MG63 (cell line): Measurements from ENCODE around the gene ERC2. TPM values are rescaled to one million over a fixed set of nuclear protein-coding genes. Genes with fewer than 3 reads are reported as not detected.
A peak's percentile ranks its signal among the peaks of the same experiment; 100 is the strongest.
"Not testable (repeated sequence)": the region's sequence is repeated elsewhere in the genome, so short reads cannot be mapped to it uniquely, and the experiment has no call there.

Source experiments
- DNase-seq: peaks from one replicate; pipeline ENCODE4 v3.0.0-alpha.2; 2020
- H3K27me3 ChIP-seq: fragments of 250-450 bp; sonication (Bioruptor Pico); 2 replicates; pipeline ENCODE4 v1.5.1; 2020; ENCODE audit warnings: mild to moderate bottlenecking, moderate library complexity
- H3K36me3 ChIP-seq: fragments of 250-450 bp; sonication (Bioruptor Pico); 2 replicates; pipeline ENCODE4 v1.5.1; 2020; ENCODE audit warnings: mild to moderate bottlenecking, moderate library complexity
- H3K4me3 ChIP-seq: fragments of 250-450 bp; sonication (Bioruptor Pico); 2 replicates; pipeline ENCODE4 v1.5.1; 2020; ENCODE audit warnings: mild to moderate bottlenecking, moderate library complexity
- H3K9me3 ChIP-seq: fragments of 250-450 bp; sonication (Bioruptor Pico); 2 replicates; pipeline ENCODE4 v1.5.1; 2020; ENCODE audit warnings: mild to moderate bottlenecking, moderate library complexity
- total RNA-seq: library from RNA; depleted of rRNA; stranded (reverse); fragments of >200 nt; shearing (Covaris generic); gene quantifications from 2 replicates; pipeline ENCODE4 v1.2.3, GENCODE V29; 2014; ENCODE audit warnings: low replicate concordance

Gene ERC2
- total RNA-seq, 1 experiment from 2014 or later, result not detected

DNA sequence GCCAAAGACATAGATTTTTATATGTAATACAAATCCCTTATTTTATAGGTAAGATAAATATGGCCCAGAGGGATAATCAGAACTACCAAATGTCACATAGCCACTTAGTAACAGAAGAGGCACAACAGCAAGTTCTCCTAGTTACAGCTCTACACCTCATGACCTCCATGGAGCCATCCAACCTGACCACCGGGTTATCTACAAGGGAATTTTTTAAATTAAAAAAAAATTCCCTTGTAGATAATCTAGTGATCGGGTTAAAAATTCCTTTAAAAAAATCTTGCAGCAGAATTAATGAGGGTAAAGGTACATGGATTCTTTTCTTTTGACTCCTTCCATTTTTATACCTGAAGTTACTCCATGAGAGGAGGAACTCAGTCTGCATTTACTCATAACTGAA is 615.9 kb downstream of the ERC2 start:
- H3K9me3 ChIP-seq, result no peaks in the 10 kb centered on the region
- H3K4me3 ChIP-seq, result no peak overlapping the region
- no peaks in the 10 kb centered on the region for H3K36me3 ChIP-seq
- DNase-seq, result no peak
- no peaks in the 10 kb centered on the region for H3K27me3 ChIP-seq

DNA sequence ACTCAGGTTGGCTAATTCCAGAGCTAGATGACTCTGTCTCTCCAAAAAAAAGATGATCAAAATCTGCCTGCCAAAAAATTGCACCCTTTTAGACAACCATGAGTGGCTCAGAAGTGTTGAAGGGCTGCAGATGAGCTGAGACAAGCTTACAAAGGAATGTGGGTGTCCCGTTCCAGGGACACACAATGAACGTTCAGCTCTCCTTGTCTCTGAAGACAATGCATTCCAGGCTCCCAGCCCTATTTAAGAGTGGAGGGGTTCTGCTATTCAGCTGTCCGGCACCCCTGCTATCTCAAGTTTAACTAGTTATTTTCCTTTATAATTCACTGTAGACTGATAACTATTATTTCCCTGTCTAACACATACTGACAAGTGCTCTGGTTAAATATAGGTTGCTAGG is 626.1 kb downstream of the ERC2 start:
- no peaks in the 10 kb centered on the region for H3K9me3 ChIP-seq
- DNase-seq, result no peak
- no peaks in the 10 kb centered on the region for H3K27me3 ChIP-seq
- H3K4me3 ChIP-seq, result no peak overlapping the region
- H3K36me3 ChIP-seq, result no peaks in the 10 kb centered on the region

DNA sequence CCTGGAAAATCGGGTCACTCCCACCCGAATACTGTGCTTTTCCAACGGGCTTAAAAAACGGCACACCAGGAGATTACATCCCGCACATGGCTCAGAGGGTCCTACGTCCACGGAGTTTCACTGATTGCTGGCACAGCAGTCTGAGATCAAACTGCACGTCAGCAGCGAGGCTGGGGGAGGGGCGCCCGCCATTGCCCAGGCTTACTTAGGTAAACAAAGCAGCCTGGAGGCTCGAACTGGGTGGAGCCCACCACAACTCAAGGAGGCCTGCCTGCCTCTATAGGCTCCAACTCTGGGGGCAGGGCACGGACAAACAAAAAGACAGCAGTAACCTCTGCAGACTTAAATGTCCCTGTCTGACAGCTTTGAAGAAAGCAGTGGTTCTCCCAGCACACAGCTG is 636.4 kb downstream of the ERC2 start:
- H3K36me3 ChIP-seq, H3K27me3 ChIP-seq, DNase-seq, H3K4me3 ChIP-seq, H3K9me3 ChIP-seq: not testable (repeated sequence)

- DNase-seq, result peak; percentile 42
- Histone ChIP-seq H3K4me3 (no peak overlapping the region), H3K36me3 (no peaks in the 10 kb centered on the region), H3K27me3 (no peaks in the 10 kb centered on the region), H3K9me3 (no peaks in the 10 kb centered on the region)
These were observed 639.6 kb downstream of the ERC2 start for GRCh38 chr3:55828712-55829111.

- Histone ChIP-seq H3K9me3 (no peaks in the 10 kb centered on the region), H3K36me3 (no peaks in the 10 kb centered on the region), H3K27me3 (no peaks in the 10 kb centered on the region), H3K4me3 (no peak overlapping the region)
- DNase-seq, result no peak
These were observed 640.5 kb downstream of the ERC2 start for GRCh38 chr3:55827786-55828185.

- no peak for DNase-seq
These were observed 641.4 kb downstream of the ERC2 start for GRCh38 chr3:55826731-55827496.

DNA sequence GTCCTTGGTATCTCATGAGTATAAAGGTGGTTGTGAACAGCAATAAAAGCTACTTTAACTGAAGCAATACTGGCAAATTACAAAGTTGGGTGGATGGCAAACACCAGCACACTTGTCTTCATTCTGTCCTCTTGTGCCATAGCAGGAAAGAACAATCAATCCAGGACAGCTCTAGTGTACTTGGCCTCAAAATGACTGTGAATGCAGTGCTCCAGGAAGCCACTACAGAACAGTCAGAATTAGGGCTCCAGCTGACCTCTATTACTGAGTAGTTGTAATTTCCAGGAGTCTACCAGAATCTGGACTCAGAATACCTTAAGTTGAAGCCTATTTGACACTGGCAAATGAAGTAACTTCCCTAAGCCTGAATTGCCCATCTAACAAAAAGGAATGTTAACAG is 642.2 kb downstream of the ERC2 start:
- Histone ChIP-seq H3K27me3 (no peaks in the 10 kb centered on the region), H3K36me3 (no peaks in the 10 kb centered on the region), H3K9me3 (no peaks in the 10 kb centered on the region), H3K4me3 (no peak overlapping the region)
- DNase-seq, result no peak

More at GRCh38 chr3:55826731-55827496, 641.4 kb downstream of the ERC2 start:
- H3K36me3 ChIP-seq, result no peaks in the 10 kb centered on the region
- no peak overlapping the region for H3K4me3 ChIP-seq
- H3K27me3 ChIP-seq, result no peaks in the 10 kb centered on the region
- H3K9me3 ChIP-seq, result no peaks in the 10 kb centered on the region

GRCh38 chr3:55824406-55824805 is 643.9 kb downstream of the ERC2 start:
- DNase-seq, result no peak
- Histone ChIP-seq H3K9me3 (no peaks in the 10 kb centered on the region), H3K4me3 (no peak overlapping the region), H3K27me3 (no peaks in the 10 kb centered on the region), H3K36me3 (no peaks in the 10 kb centered on the region)

DNA sequence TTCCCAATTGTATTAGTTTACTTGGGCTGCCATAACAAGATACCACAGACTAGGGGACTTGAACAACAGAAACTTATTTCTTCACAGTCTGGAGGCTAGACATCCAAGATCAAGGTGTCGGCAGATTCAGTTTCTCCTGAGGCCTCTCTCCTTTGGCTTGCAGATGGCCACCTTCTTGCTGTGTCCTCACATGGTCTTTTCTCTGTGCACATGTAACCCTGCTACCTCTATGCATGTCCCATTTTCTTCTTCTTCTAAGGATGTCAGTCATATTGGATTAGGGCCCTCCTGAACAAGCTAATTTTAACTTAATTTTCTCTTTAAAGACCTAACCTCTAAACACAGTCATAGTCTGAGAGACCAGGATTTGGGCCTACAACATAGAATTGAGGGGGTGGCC is 644.4 kb downstream of the ERC2 start:
- DNase-seq, result no peak
- Histone ChIP-seq H3K4me3 (no peak overlapping the region), H3K36me3 (no peaks in the 10 kb centered on the region), H3K9me3 (no peaks in the 10 kb centered on the region), H3K27me3 (no peaks in the 10 kb centered on the region)

GRCh38 chr3:55823001-55823400 is 645.3 kb downstream of the ERC2 start:
- no peaks in the 10 kb centered on the region for H3K36me3 ChIP-seq
- no peaks in the 10 kb centered on the region for H3K9me3 ChIP-seq
- no peak for DNase-seq
- no peak overlapping the region for H3K4me3 ChIP-seq
- no peaks in the 10 kb centered on the region for H3K27me3 ChIP-seq

DNA sequence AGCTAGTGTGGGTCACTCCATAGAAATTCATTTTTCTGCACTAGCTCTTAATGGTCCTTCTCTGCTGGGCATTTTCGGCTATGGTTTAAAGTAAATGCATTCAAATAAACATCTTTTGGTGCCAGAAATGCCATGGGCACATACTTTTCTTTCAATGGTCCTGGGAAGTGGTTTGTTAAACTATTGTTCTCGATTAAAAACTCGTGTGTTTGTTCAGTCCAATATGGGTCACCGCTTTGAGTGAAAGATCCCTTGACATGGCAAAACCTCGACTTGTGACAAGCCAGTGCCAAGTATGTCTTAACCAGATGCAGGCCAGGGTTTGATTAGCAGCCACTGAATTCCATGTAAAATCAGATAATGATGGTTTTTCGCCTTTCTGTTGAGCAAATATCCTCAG is 649.3 kb downstream of the ERC2 start:
- no peak for DNase-seq

DNA sequence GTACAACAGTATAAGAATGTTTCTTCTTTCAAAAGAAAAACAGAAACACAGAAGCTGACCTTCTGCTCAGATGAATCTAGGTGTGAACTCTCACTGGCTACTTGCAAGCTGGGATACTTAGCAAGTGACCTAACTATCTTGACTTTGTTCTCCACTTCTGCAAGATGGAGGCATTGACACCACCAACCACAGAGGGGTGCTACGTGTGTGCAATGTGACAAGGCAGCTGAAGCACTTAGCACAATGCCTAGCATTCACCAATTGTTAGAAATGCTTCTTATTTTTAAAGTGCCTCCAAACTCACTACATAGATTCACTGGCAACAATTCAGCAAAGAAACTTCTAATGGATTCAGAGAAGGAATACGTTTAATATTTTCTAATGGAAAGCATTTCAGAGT is 649.8 kb downstream of the ERC2 start:
- Histone ChIP-seq H3K36me3 (no peaks in the 10 kb centered on the region), H3K4me3 (no peak overlapping the region), H3K9me3 (no peaks in the 10 kb centered on the region), H3K27me3 (no peaks in the 10 kb centered on the region)
- no peak for DNase-seq

More for the DNA sequence above, 649.3 kb downstream of the ERC2 start:
- Histone ChIP-seq H3K9me3 (no peaks in the 10 kb centered on the region), H3K4me3 (no peak overlapping the region), H3K36me3 (no peaks in the 10 kb centered on the region), H3K27me3 (no peaks in the 10 kb centered on the region)

DNA sequence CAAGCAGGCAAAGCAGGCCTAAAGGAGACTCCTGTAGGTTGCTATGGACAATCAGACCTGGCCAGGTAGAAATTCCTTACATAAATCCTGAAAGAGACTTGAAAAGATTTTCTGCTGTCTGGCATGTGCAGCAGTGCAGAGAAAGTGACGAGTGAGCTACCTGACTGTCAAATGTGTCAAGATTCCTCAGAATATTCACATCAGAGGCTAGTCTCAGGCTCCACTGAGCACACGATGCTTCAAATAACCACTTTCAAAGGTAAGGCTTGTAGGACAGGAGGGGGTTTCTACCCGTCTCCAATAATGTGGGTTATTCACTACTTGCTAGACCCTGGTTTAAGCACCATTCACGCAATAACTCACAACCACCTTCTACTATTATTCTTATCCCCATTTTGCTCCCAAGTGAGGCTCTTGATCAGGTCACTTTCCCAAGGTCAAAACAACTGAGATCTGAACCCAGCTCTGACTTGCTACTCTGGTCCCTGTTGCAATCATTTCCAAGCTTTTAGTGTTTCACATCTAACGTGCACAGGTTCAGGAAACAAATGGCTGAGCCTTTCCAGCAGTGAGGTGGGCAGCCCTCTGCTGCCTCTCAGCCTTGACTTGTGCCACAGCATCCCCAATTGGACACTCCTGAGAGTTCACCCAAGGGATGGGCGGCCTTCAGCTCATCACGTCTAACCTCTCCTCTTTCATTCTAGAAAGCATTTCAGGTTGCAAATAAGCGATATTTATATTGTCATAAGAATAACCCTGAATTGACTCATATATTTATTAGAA is 651.3 kb downstream of the ERC2 start:
- Histone ChIP-seq H3K27me3 (no peaks in the 10 kb centered on the region), H3K36me3 (no peaks in the 10 kb centered on the region), H3K4me3 (no peak overlapping the region), H3K9me3 (no peaks in the 10 kb centered on the region)
- no peak for DNase-seq

GRCh38 chr3:55815262-55815661 is 653.0 kb downstream of the ERC2 start:
- no peak overlapping the region for H3K4me3 ChIP-seq
- H3K36me3 ChIP-seq, result no peaks in the 10 kb centered on the region
- no peaks in the 10 kb centered on the region for H3K27me3 ChIP-seq
- DNase-seq, result no peak
- no peaks in the 10 kb centered on the region for H3K9me3 ChIP-seq

DNA sequence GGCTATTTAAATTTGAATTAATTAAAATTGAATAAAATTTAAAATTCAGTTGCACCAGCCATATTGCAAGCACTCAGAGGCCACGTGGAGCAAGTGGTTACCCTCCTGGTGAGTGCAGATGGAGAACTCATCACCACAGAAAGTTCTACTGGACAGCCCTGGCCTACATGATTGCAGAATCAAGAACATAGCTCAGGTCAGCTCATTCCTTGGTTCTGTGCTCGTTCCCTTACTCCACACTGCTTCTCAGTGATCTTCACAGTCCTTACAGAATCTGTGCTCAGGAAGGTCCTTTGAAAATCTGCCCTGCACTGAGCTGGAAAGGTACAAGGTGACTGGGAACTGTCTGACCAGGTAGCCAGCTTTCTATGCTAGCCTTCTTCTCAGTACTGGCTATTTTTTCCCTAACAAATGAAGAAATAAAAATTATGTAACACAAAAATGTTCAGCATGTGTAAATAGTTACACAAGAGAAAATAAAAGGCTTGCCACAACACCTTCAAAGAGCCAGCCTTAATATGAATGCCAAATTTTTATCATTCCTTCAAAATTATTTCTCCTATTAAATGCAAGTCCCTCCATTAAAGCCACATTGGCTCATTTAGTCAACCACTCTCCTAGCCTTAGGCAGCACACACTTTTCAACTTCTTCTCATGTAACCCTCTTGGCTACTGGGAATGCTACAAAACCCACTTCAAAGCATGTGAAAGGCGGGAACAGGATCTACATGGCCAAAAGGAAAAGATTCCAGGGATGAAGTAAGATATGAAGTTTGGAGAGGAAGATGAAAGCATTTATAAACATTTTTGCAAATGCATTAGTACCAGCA is 654.8 kb downstream of the ERC2 start:
- Histone ChIP-seq H3K27me3 (no peaks in the 10 kb centered on the region), H3K9me3 (no peaks in the 10 kb centered on the region), H3K36me3 (no peaks in the 10 kb centered on the region), H3K4me3 (no peak overlapping the region)
- no peak for DNase-seq

DNA sequence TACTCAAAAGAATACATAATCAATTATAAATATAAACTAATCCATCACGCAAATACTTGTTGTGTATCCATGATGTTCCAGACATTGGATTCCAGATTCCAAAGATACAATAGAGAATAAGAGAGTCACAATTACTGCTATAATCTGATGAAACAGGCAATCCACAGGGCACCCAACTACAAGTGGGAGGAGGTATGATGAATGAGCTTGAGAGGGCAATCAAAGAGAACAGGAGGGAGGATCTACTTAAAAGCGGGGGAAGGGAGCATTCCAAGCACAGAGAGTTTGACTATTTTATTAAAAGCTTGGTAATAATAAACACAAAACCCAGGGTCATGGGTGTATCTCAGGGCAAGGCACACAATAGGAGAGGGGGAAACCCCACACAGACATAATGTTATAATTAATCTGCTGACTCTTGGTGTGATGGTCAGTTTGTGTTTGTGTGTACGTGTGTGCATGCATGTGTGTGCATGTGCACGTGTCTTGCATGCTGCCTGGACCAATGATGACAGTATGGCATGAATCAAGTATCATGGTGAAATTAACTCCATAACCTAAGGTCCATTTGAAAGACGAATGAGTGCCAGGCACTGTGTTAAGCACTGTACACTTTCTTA is 655.8 kb downstream of the ERC2 start:
- no peaks in the 10 kb centered on the region for H3K9me3 ChIP-seq
- H3K36me3 ChIP-seq, result no peaks in the 10 kb centered on the region
- H3K27me3 ChIP-seq, result no peaks in the 10 kb centered on the region
- DNase-seq, result no peak
- no peak overlapping the region for H3K4me3 ChIP-seq

- DNase-seq, result no peak
- no peaks in the 10 kb centered on the region for H3K27me3 ChIP-seq
- H3K4me3 ChIP-seq, result no peak overlapping the region
- no peaks in the 10 kb centered on the region for H3K9me3 ChIP-seq
- no peaks in the 10 kb centered on the region for H3K36me3 ChIP-seq
These were observed 661.1 kb downstream of the ERC2 start for GRCh38 chr3:55807210-55807609.
